Right lobe of liver (tissue), 6 donors: ENCODE measurements around the gene APCDD1L. TPM values are rescaled to one million over a fixed set of nuclear protein-coding genes. Genes with fewer than 3 reads are reported as not detected.

ENCODE experiments used
- ATAC-seq, 4 donors: fragments of 200-7000 bp; cut with Tn5 transposase; one replicate each; pipeline ENCODE4 v1.9.1; 2020; ENCODE audit warnings: mild to moderate bottlenecking in 4 of 4, moderate library complexity in 4 of 4
- DNase-seq, 3 donors: peaks; one replicate each; pipeline ENCODE4 v3.0.0-alpha.2; 2020
- H3K27ac ChIP-seq, 3 donors: fragments of 200-600 bp; one replicate each; pipeline ENCODE4 v1.8.0; 2022
- H3K27me3 ChIP-seq, 2 donors: fragments of 200-600 bp; one replicate each; pipeline ENCODE4 v1.8.0; 2022
- H3K36me3 ChIP-seq, 4 donors: fragments of 200-600 bp; sonication (generic) in 1 of 4; one replicate each; pipeline versions ENCODE4 v1.5.1 to v1.8.0; 2017 to 2022; ENCODE audit warnings: control low read depth in 1 of 4
- H3K4me1 ChIP-seq, 4 donors: fragments of 200-600 bp; sonication (generic) in 1 of 4; one replicate each; pipeline versions ENCODE4 v1.5.1 to v1.8.0; 2017 to 2022; ENCODE audit warnings: control low read depth in 1 of 4
- H3K4me3 ChIP-seq, 3 donors: fragments of 200-600 bp; one replicate each; pipeline ENCODE4 v1.8.0; 2022
- H3K9me3 ChIP-seq, 4 donors: fragments of 200-600 bp; sonication (generic) in 1 of 4; one replicate each; pipeline versions ENCODE4 v1.5.1 to v1.8.0; 2017 to 2022; ENCODE audit warnings: control low read depth in 1 of 4
- CTCF ChIP-seq, 4 donors: fragments of 200-600 bp in 3 of 4; fragments of 450-650 bp in 1 of 4; IDR thresholded peaks; one replicate each; pipeline versions ENCODE4 v1.5.1 to v1.8.0; 2016 to 2022; ENCODE audit warnings: antibody characterized with exemption in 4 of 4, mild to moderate bottlenecking in 2 of 4
- POLR2A ChIP-seq: fragments of 450-650 bp; IDR thresholded peaks from one replicate; pipeline ENCODE4 v1.6.1; 2017; ENCODE audit warnings: antibody characterized with exemption, mild to moderate bottlenecking
- WGBS: methylation state at CpG from one replicate; pipeline ENCODE4 v1.1.6; 2018; ENCODE audit warnings: low coverage, low lambda C conversion rate; ENCODE audit not compliant: insufficient coverage; ENCODE audit errors: missing lambda C conversion rate; 5-methylcytosine and 5-hydroxymethylcytosine counted together
- intact Hi-C, 2 donors: fragments of 100-400 bp; cut with DNase I; formaldehyde crosslinking; loops; one replicate each; pipeline versions ENCODE4 v1.11.2 to v1.14.1; 2022
- total RNA-seq, 6 experiments: library from RNA; depleted of rRNA in 2 of 6; stranded (reverse); fragments of >200 nt in 2 of 6; fragmentation: NEBNext Ultra II Directional in 3 of 6; extraction: Animal tissue kit (Norgen Biotek cat#: 25700) in 3 of 6; gene quantifications; one replicate each; pipeline versions ENCODE4 v1.1.0 to v1.2.4, GENCODE V29; 2016 to 2023
- donor health status: DM: no; HTN: yes; CAD: no.
- donor health status: DM: no; HTN: no; CAD: no.
- donor health status: DM: no; HTN: no; CAD: no.
- donor health status: DM: no; HTN: yes; CAD: no.
- donor health status: DM: no; HTN: yes; CAD: no.

Gene APCDD1L
- total RNA-seq, 6 experiments from 2014 or later = 0.04 TPM; not detected in 5

GRCh38 chr20:58434326-58434725, 80.9 kb downstream of the APCDD1L start:
- no peaks in the 10 kb centered on the region for H3K27me3 ChIP-seq
- DNase-seq (no peak), ATAC-seq (no peak)
- H3K36me3 ChIP-seq = no peaks in the 10 kb centered on the region
- no peak overlapping the region for H3K4me3 ChIP-seq
- no peaks in the 10 kb centered on the region for H3K9me3 ChIP-seq
- H3K27ac ChIP-seq = peak overlapping the region in 1 of 3 donors; percentile 83
- TF ChIP-seq POLR2A = no peak
- H3K4me1 ChIP-seq = peaks cover 0 to 51% (median 29%) of the 10 kb centered on the region in 4 donors
- WGBS = 100% methylated on average over 3 of the region's 5 CpGs
- intact Hi-C loops = no loop called here

- no peak for ATAC-seq
- peaks cover 0 to 49% (median 27%) of the 10 kb centered on the region in 4 donors for H3K4me1 ChIP-seq
- no peaks in the 10 kb centered on the region for H3K36me3 ChIP-seq
- intact Hi-C loops = no loop called here
- no peaks in the 10 kb centered on the region for H3K27me3 ChIP-seq
- no peaks in the 10 kb centered on the region for H3K9me3 ChIP-seq
- H3K4me3 ChIP-seq = no peak overlapping the region
- TF ChIP-seq POLR2A = no peak
- no peak for TF ChIP-seq CTCF (IDR thresholded peaks at IDR 0.05)
- H3K27ac ChIP-seq = peak overlapping the region; percentile 30 to 83 (median 77)
- 71% methylated on average over 1 of the region's 1 CpG for WGBS
- no peak for DNase-seq
These were observed 81.4 kb downstream of the APCDD1L start for GRCh38 chr20:58433759-58434158.

- TF ChIP-seq CTCF (IDR thresholded peaks at IDR 0.05) (no peak), POLR2A (no peak)
- Histone ChIP-seq H3K27me3 (no peaks in the 10 kb centered on the region), H3K27ac (peak overlapping the region; percentile 30 to 83 (median 77)), H3K36me3 (no peaks in the 10 kb centered on the region), H3K4me3 (no peak overlapping the region), H3K4me1 (peaks cover 0 to 46% (median 26%) of the 10 kb centered on the region in 4 donors), H3K9me3 (no peaks in the 10 kb centered on the region)
- intact Hi-C loops = no loop called here
- no peak for ATAC-seq
- 56% methylated on average over 2 of the region's 2 CpGs for WGBS
- no peak for DNase-seq
These were observed 82.1 kb downstream of the APCDD1L start for GRCh38 chr20:58433029-58433647.

GRCh38 chr20:58432186-58432954, 82.8 kb downstream of the APCDD1L start:
- WGBS = 30% methylated on average over 3 of the region's 3 CpGs
- Histone ChIP-seq H3K4me3 (no peak overlapping the region), H3K36me3 (no peaks in the 10 kb centered on the region), H3K27ac (peak overlapping the region; percentile 30 to 83 (median 77)), H3K9me3 (no peaks in the 10 kb centered on the region), H3K27me3 (no peaks in the 10 kb centered on the region), H3K4me1 (peaks cover 0 to 39% (median 23%) of the 10 kb centered on the region in 4 donors)
- intact Hi-C loops = no loop called here
- ATAC-seq = peak; percentile 70 to 81 (median 78)
- TF ChIP-seq POLR2A (no peak), CTCF (IDR thresholded peaks at IDR 0.05) (no peak)
- peak in 1 of 3 donors; percentile 85 for DNase-seq

- peaks cover 0 to 34% (median 18%) of the 10 kb centered on the region in 4 donors for H3K4me1 ChIP-seq
- 77% methylated on average over 2 of the region's 2 CpGs for WGBS
- H3K27ac ChIP-seq = peak overlapping the region; percentile 30 to 83 (median 77)
- no peaks in the 10 kb centered on the region for H3K27me3 ChIP-seq
- DNase-seq (no peak), ATAC-seq (peak in 1 of 4 donors; percentile 10)
- H3K4me3 ChIP-seq = no peak overlapping the region
- H3K36me3 ChIP-seq = no peaks in the 10 kb centered on the region
- no peaks in the 10 kb centered on the region for H3K9me3 ChIP-seq
- intact Hi-C loops = no loop called here
- no peak for TF ChIP-seq CTCF (IDR thresholded peaks at IDR 0.05)
- no peak for TF ChIP-seq POLR2A
These were observed 84.1 kb downstream of the APCDD1L start for GRCh38 chr20:58431134-58431533.
